Ovary (tissue), 9 donors: ENCODE data around the gene PLEKHM3. TPM values are rescaled to one million over a fixed set of nuclear protein-coding genes. Genes with fewer than 3 reads are reported as not detected.

Experiments used
- DNase-seq, 5 donors: peaks; one replicate each; pipeline ENCODE4 v3.0.0-alpha.2; 2019 to 2020
- H3K27ac ChIP-seq, 2 donors: fragments of 200-600 bp; one replicate each; pipeline versions ENCODE4 v1.5.1 to v1.8.0; 2019 to 2022
- H3K27me3 ChIP-seq: fragments of 200-600 bp; one replicate; pipeline ENCODE4 v1.8.0; 2022
- H3K36me3 ChIP-seq: fragments of 200-600 bp; sonication (generic); one replicate; pipeline ENCODE4 v1.5.1; 2019
- H3K4me1 ChIP-seq: one replicate; pipeline ENCODE4 v1.8.1; 2013; ENCODE audit warnings: mild to moderate bottlenecking, moderate library complexity; ENCODE audit not compliant: insufficient read depth
- H3K4me3 ChIP-seq: fragments of 200-600 bp; sonication (generic); one replicate; pipeline ENCODE4 v1.5.1; 2017
- H3K9me3 ChIP-seq, 2 donors: fragments of 200-600 bp in 1 of 2; sonication (generic) in 1 of 2; one replicate each; pipeline versions ENCODE4 v1.5.1 to v1.8.1; 2013 to 2019; ENCODE audit warnings: mild to moderate bottlenecking in 1 of 2, moderate library complexity in 1 of 2
- CTCF ChIP-seq, 3 donors: fragments of 450-650 bp in 2 of 3; fragments of 200-600 bp in 1 of 3; IDR thresholded peaks; one replicate each; pipeline versions ENCODE4 v1.5.1 to v1.8.0; 2016 to 2022; ENCODE audit warnings: antibody characterized with exemption in 3 of 3, mild to moderate bottlenecking in 1 of 3
- EP300 ChIP-seq: sonication (generic); formaldehyde crosslinking; IDR thresholded peaks from one replicate; pipeline ENCODE4 v1.6.1; 2017; ENCODE audit warnings: antibody characterized with exemption
- POLR2A ChIP-seq: fragments of 450-650 bp; IDR thresholded peaks from one replicate; pipeline ENCODE4 v1.6.1; 2017; ENCODE audit warnings: antibody characterized with exemption, mild to moderate bottlenecking, moderate library complexity
- WGBS, 3 donors: extraction: QIAGEN DNeasy Blood & Tissue Kit in 1 of 3; methylation state at CpG; one replicate each; pipeline versions ENCODE4 v1.1.5 to v1.1.7; 2013 to 2017; 5-methylcytosine and 5-hydroxymethylcytosine counted together
- intact Hi-C, 4 donors: fragments of 100-400 bp; cut with DNase I; formaldehyde crosslinking; loops; one replicate each; pipeline versions ENCODE4 v1.11.0 to v1.15.1; 2022 to 2023
- polyA plus RNA-seq, 2 donors: library from polyadenylated mRNA; stranded (reverse); fragments of 200-250 nt in 1 of 2; fragments of 350-450 nt in 1 of 2; fragmentation: Illumina TruSeq in 1 of 2; extraction: RNeasy Lipid Tissue Mini Kit (QIAGEN cat#74804) in 1 of 2; gene quantifications; one replicate each; pipeline ENCODE4 v1.2.3, GENCODE V29; 2013 to 2014
- total RNA-seq, 7 donors: library from RNA; depleted of rRNA in 2 of 7; stranded (reverse); fragments of >200 nt in 2 of 7; fragmentation: NEBNext Ultra II Directional in 3 of 7; extraction: Animal tissue kit (Norgen Biotek cat#: 25700) in 3 of 7; gene quantifications; one replicate each; pipeline versions ENCODE4 v1.1.0 to v1.2.4, GENCODE V29; 2016 to 2023
- donor health status: DM: no; HTN: no; CAD: no; lungs with moderate emphysema.
- donor health status: DM: no; HTN: no; CAD: no.
- donor health status: Bipolar disorder and iron deficiency.
- donor health status: DM: yes; HTN: yes; CAD: no.
- donor health status: DM: no; HTN: no; CAD: no.
- donor health status: DM: yes; HTN: yes; CAD: no.

Gene PLEKHM3
- total and polyA plus RNA-seq, 9 donors = 6.5 to 26.1 (median 14.3) TPM

DNA sequence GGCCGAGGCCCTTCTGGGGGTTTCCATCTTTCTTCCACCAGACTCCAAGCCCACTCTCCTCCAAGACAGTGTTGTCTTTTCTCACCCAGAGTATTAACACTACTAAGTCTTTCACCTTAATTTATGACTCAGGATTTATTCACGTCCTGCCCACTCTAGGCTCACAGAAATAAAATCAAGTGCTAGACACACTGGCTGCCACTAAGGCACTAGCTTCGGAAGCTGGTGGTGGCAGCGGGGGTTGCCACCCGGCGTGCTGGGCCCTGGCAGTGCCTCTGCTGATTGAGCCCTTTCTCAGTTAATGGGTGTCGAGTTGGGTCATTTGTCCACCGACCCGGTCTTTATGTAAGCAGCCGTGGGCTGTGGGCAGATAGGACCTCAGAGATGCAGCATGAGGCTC lies 162.0 kb downstream of the PLEKHM3 start:
- Histone ChIP-seq H3K4me1 (no peaks in the 10 kb centered on the region), H3K27me3 (no peaks in the 10 kb centered on the region), H3K9me3 (no peaks in the 10 kb centered on the region), H3K36me3 (no peaks in the 10 kb centered on the region), H3K4me3 (no peak overlapping the region), H3K27ac (no peak overlapping the region)
- TF ChIP-seq EP300 (no peak), CTCF (IDR thresholded peaks at IDR 0.05) (no peak), POLR2A (no peak)
- WGBS, 3 donors = 91 to 96% (median 92%) methylated on average over 10 of the region's 10 CpGs
- no peak for DNase-seq
- intact Hi-C loops = no loop called here

GRCh38 chr2:207861789-207862188 lies 163.5 kb downstream of the PLEKHM3 start:
- no peaks in the 10 kb centered on the region for H3K27me3 ChIP-seq
- intact Hi-C loops = no loop called here
- 70 to 84% (median 71%) methylated on average over 4 of the region's 4 CpGs for WGBS, 3 donors
- DNase-seq = no peak
- H3K36me3 ChIP-seq = no peaks in the 10 kb centered on the region
- TF ChIP-seq EP300 (no peak), CTCF (IDR thresholded peaks at IDR 0.05) (no peak), POLR2A (no peak)
- H3K27ac ChIP-seq = no peak overlapping the region
- no peaks in the 10 kb centered on the region for H3K4me1 ChIP-seq
- H3K9me3 ChIP-seq = no peaks in the 10 kb centered on the region
- no peak overlapping the region for H3K4me3 ChIP-seq

- no peaks in the 10 kb centered on the region for H3K4me1 ChIP-seq
- no peak overlapping the region for H3K4me3 ChIP-seq
- WGBS, 3 donors = 88 to 94% (median 91%) methylated on average over 3 of the region's 3 CpGs
- no peaks in the 10 kb centered on the region for H3K27me3 ChIP-seq
- no peaks in the 10 kb centered on the region for H3K9me3 ChIP-seq
- intact Hi-C loops = no loop called here
- no peak overlapping the region for H3K27ac ChIP-seq
- H3K36me3 ChIP-seq = no peaks in the 10 kb centered on the region
- TF ChIP-seq CTCF (IDR thresholded peaks at IDR 0.05) (no peak), POLR2A (no peak), EP300 (no peak)
- no peak for DNase-seq
These were observed 164.6 kb downstream of the PLEKHM3 start for GRCh38 chr2:207860685-207861084.

GRCh38 chr2:207855591-207855990 lies 169.7 kb downstream of the PLEKHM3 start:
- no peak for TF ChIP-seq CTCF (IDR thresholded peaks at IDR 0.05)
- no peak for TF ChIP-seq POLR2A
- no peak for TF ChIP-seq EP300
- Histone ChIP-seq H3K36me3 (no peaks in the 10 kb centered on the region), H3K4me3 (no peak overlapping the region), H3K27me3 (no peaks in the 10 kb centered on the region), H3K27ac (no peak overlapping the region), H3K9me3 (no peaks in the 10 kb centered on the region), H3K4me1 (no peaks in the 10 kb centered on the region)
- intact Hi-C loops = no loop called here
- no peak for DNase-seq
- 86 to 92% (median 91%) methylated on average over 3 of the region's 3 CpGs for WGBS, 3 donors
